DND-41 (cell line): Measurements from ENCODE around the gene TCEA3.
"Not testable (repeated sequence)": the region's sequence is repeated elsewhere in the genome, so short reads cannot be mapped to it uniquely, and the experiment has no call there.

Source experiments
- ATAC-seq: fragments of 200-7000 bp; cut with Tn5 transposase; 3 replicates; pipeline ENCODE4 v1.9.1; 2021; ENCODE audit warnings: low read depth; ENCODE audit not compliant: insufficient read depth
- DNase-seq: peaks from one replicate; pipeline ENCODE4 v3.0.0-alpha.2; 2020
- H2AFZ ChIP-seq: 2 replicates; pipeline ENCODE4 v1.6.0; 2012; ENCODE audit warnings: low read depth, low read length
- H3K27ac ChIP-seq: 2 replicates; pipeline ENCODE4 v1.5.1; 2012; ENCODE audit warnings: low read length, inconsistent platforms
- H3K27me3 ChIP-seq: fragments of 200-600 bp; sonication (generic); 2 replicates; pipeline ENCODE4 v1.6.0; 2012; ENCODE audit warnings: low read length, mild to moderate bottlenecking, inconsistent platforms; ENCODE audit not compliant: insufficient read depth, poor library complexity
- H3K36me3 ChIP-seq: 2 replicates; pipeline ENCODE4 v1.5.1; 2012; ENCODE audit warnings: low read length, inconsistent platforms; ENCODE audit not compliant: insufficient read depth
- H3K4me1 ChIP-seq: 2 replicates; pipeline ENCODE4 v1.5.1; 2012; ENCODE audit warnings: mild to moderate bottlenecking, low read length; ENCODE audit not compliant: insufficient read depth
- H3K4me2 ChIP-seq: 2 replicates; pipeline ENCODE4 v1.6.0; 2012; ENCODE audit warnings: mild to moderate bottlenecking, moderate library complexity, low read length, inconsistent platforms; ENCODE audit not compliant: insufficient read depth
- H3K4me3 ChIP-seq, 2 experiments: fragments of 200-600 bp in 1 of 2; shearing (Covaris generic) in 1 of 2; 2 replicates each; pipeline ENCODE4 v1.5.1; 2012 to 2016; ENCODE audit warnings: inconsistent platforms in 2 of 2, low read length in 2 of 2, mild to moderate bottlenecking in 2 of 2, low read depth in 1 of 2, moderate library complexity in 1 of 2
- H3K79me2 ChIP-seq: 2 replicates; pipeline ENCODE4 v1.6.0; 2012; ENCODE audit warnings: low read length, inconsistent platforms; ENCODE audit not compliant: insufficient read depth
- H3K9ac ChIP-seq: 2 replicates; pipeline ENCODE4 v1.6.0; 2012; ENCODE audit warnings: low read depth, mild to moderate bottlenecking, inconsistent platforms, low read length, moderate library complexity
- H3K9me3 ChIP-seq: 2 replicates; pipeline ENCODE4 v1.5.1; 2012; ENCODE audit warnings: low read length, moderate library complexity, mild to moderate bottlenecking, inconsistent platforms; ENCODE audit not compliant: insufficient read depth, severe bottlenecking
- H4K20me1 ChIP-seq: 2 replicates; pipeline ENCODE4 v1.6.0; 2012; ENCODE audit warnings: low read length; ENCODE audit not compliant: insufficient read depth
- CTCF ChIP-seq: IDR thresholded peaks from 2 replicates; pipeline ENCODE4 v1.5.1; 2012; ENCODE audit warnings: borderline replicate concordance, low read length, moderate library complexity, mild to moderate bottlenecking; ENCODE audit not compliant: poor library complexity, severe bottlenecking; ENCODE audit errors: extremely low read depth
- EZH2 ChIP-seq: IDR thresholded peaks from 3 replicates; pipeline ENCODE4 v1.6.1; 2012; ENCODE audit warnings: borderline replicate concordance, low read depth, mild to moderate bottlenecking, moderate library complexity, low read length, inconsistent platforms; ENCODE audit not compliant: severe bottlenecking

TCEA3 gene

GRCh38 chr1:23381233-23381885 is 43.2 kb downstream of the TCEA3 start:
- Histone ChIP-seq H3K36me3 (no peaks in the 10 kb centered on the region), H3K79me2 (no peaks in the 10 kb centered on the region), H3K27me3 (peaks cover 7% of the 10 kb centered on the region), H3K9me3 (no peaks in the 10 kb centered on the region), H3K4me3 (no peak overlapping the region), H2AFZ (no peak overlapping the region), H4K20me1 (no peaks in the 10 kb centered on the region), H3K9ac (no peak overlapping the region), H3K4me1 (0 out of 2 replicates have a peak, but pooled peaks cover 4% of the 10 kb centered on the region), H3K27ac (no peak overlapping the region), H3K4me2 (no peak overlapping the region)
- DNase-seq = no peak
- ATAC-seq = no peak
- TF ChIP-seq CTCF (no peak), EZH2 (no peak)

- H3K9ac ChIP-seq = no peak overlapping the region
- peaks cover 7% of the 10 kb centered on the region for H3K27me3 ChIP-seq
- no peak overlapping the region for H3K4me2 ChIP-seq
- H3K27ac ChIP-seq = no peak overlapping the region
- H4K20me1 ChIP-seq = no peaks in the 10 kb centered on the region
- H3K9me3 ChIP-seq = no peaks in the 10 kb centered on the region
- TF ChIP-seq CTCF (no peak), EZH2 (no peak)
- no peaks in the 10 kb centered on the region for H3K79me2 ChIP-seq
- H3K36me3 ChIP-seq = no peaks in the 10 kb centered on the region
- ATAC-seq (no peak), DNase-seq (no peak)
- no peak overlapping the region for H2AFZ ChIP-seq
- H3K4me3 ChIP-seq = no peak overlapping the region
- 0 out of 2 replicates have a peak, but pooled peaks cover 4% of the 10 kb centered on the region for H3K4me1 ChIP-seq
Observed at GRCh38 chr1:23380719-23381118, 43.8 kb downstream of the TCEA3 start.

GRCh38 chr1:23380236-23380635 is 44.3 kb downstream of the TCEA3 start:
- not testable (repeated sequence) for H3K4me3 ChIP-seq, H3K27ac ChIP-seq, H3K27me3 ChIP-seq, ATAC-seq, H3K9ac ChIP-seq, H2AFZ ChIP-seq, H4K20me1 ChIP-seq, H3K4me1 ChIP-seq, H3K9me3 ChIP-seq, DNase-seq, H3K4me2 ChIP-seq, H3K79me2 ChIP-seq, H3K36me3 ChIP-seq

GRCh38 chr1:23376890-23377811 is 47.4 kb downstream of the TCEA3 start:
- no peaks in the 10 kb centered on the region for H3K4me1 ChIP-seq
- no peak for DNase-seq
- no peak overlapping the region for H3K9ac ChIP-seq
- no peaks in the 10 kb centered on the region for H3K79me2 ChIP-seq
- no peaks in the 10 kb centered on the region for H3K9me3 ChIP-seq
- no peak overlapping the region for H3K4me3 ChIP-seq
- H3K27me3 ChIP-seq = peaks cover 5% of the 10 kb centered on the region
- no peak overlapping the region for H3K27ac ChIP-seq
- TF ChIP-seq EZH2 = no peak
- no peak for TF ChIP-seq CTCF
- H4K20me1 ChIP-seq = no peaks in the 10 kb centered on the region
- no peak overlapping the region for H2AFZ ChIP-seq
- H3K36me3 ChIP-seq = no peaks in the 10 kb centered on the region
- ATAC-seq = no peak
- H3K4me2 ChIP-seq = no peak overlapping the region

- not testable (repeated sequence) for H3K27me3 ChIP-seq, H3K4me2 ChIP-seq, H3K27ac ChIP-seq, H2AFZ ChIP-seq, H4K20me1 ChIP-seq, H3K9ac ChIP-seq, H3K79me2 ChIP-seq, H3K36me3 ChIP-seq, H3K9me3 ChIP-seq, DNase-seq, ATAC-seq, H3K4me3 ChIP-seq
- peaks cover 18% of the 10 kb centered on the region for H3K4me1 ChIP-seq
Observed at GRCh38 chr1:23374079-23374735, 50.3 kb downstream of the TCEA3 start.
